ENCODE data around the gene IL1B. TPM values are rescaled to one million over a fixed set of nuclear protein-coding genes. Genes with fewer than 3 reads are reported as not detected.

IL1B gene
- total RNA-seq, result 0.76 and 1.1 TPM in 2 replicates
- 1.2 and 2.4 TPM in 2 replicates for polyA plus RNA-seq

DNA sequence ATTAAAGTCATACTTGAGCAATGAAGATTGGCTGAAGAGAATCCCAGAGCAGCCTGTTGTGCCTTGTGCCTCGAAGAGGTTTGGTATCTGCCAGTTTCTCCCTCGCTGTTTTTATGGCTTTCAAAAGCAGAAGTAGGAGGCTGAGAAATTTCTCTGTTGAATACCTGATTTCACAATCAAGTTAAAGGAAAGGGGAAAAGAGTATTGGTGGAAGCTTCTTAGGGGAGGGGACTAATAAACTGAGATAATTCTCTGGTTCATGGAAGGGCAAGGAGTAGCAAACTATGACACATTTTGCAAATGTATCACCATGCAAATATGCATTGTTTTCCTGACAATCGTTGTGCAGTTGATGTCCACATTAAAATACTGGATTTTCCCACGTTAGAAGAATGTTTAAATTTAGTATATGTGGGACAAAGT lies at the start of gene IL1B:
IL1B (minus strand) TSS at position 85 of the 423 bp plus-strand sequence. CDS start 550 bp downstream, outside the sequence.
- no peaks in the 10 kb centered on the region for H3K79me2 ChIP-seq
- H3K27me3 ChIP-seq, result no peaks in the 10 kb centered on the region
- no peaks in the 10 kb centered on the region for H3K36me3 ChIP-seq (replicated peaks; ENCODE audit: insufficient read depth, low read depth)
- no peaks in the 10 kb centered on the region for H3K9me3 ChIP-seq (ENCODE audit: low read depth)
- H4K20me1 ChIP-seq (ENCODE audit: insufficient read depth, poor library complexity, severe bottlenecking), result no peaks in the 10 kb centered on the region
- peaks cover 33% of the 10 kb centered on the region for H3K4me1 ChIP-seq (ENCODE audit: insufficient read depth)
- H3K4me3 ChIP-seq, result no peak within 1 kb of the TSS
- TF ChIP-seq EZH2phosphoT487 (IDR thresholded peaks at IDR 0.05; ENCODE audit: low read depth, severe bottlenecking, unreplicated experiment), result no peak
- TF ChIP-seq EZH2 (IDR thresholded peaks at IDR 0.05; ENCODE audit: borderline replicate concordance), result no peak
- TF ChIP-seq CTCF (IDR thresholded peaks at IDR 0.05; ENCODE audit: poor library complexity), result no peak
- H3K27ac ChIP-seq, result peak within 1 kb of the TSS; percentile 20
- no peaks in the 10 kb centered on the region for H3K9me2 ChIP-seq (replicated peaks; ENCODE audit: insufficient read depth)
- peak within 1 kb of the TSS; percentile 33 for H3K4me2 ChIP-seq
- WGBS (ENCODE audit: low lambda C conversion rate, missing lambda C conversion rate), result 57% methylated on average over 4 of the region's 4 CpGs
- peak; percentile 40 for DNase-seq (ENCODE audit: low spot score)
- no peak within 1 kb of the TSS for H2AFZ ChIP-seq

GRCh38 chr2:112886291-112886690 lies 49.7 kb upstream of the IL1B start:
- H4K20me1 ChIP-seq (ENCODE audit: insufficient read depth, poor library complexity, severe bottlenecking), result no peaks in the 10 kb centered on the region

GRCh38 chr2:112885506-112885902 lies 48.9 kb upstream of the IL1B start:
- no peak for DNase-seq (ENCODE audit: low spot score)
- no peaks in the 10 kb centered on the region for H3K27me3 ChIP-seq
- H3K4me3 ChIP-seq, result no peak overlapping the region
- 85% methylated on average over 4 of the region's 4 CpGs for WGBS (ENCODE audit: low lambda C conversion rate, missing lambda C conversion rate)
- no peaks in the 10 kb centered on the region for H3K79me2 ChIP-seq
- H3K4me1 ChIP-seq (ENCODE audit: insufficient read depth), result no peaks in the 10 kb centered on the region
- H3K27ac ChIP-seq, result no peak overlapping the region
- H3K9me3 ChIP-seq (ENCODE audit: low read depth), result no peaks in the 10 kb centered on the region
- H3K9me2 ChIP-seq (replicated peaks; ENCODE audit: insufficient read depth), result no peaks in the 10 kb centered on the region
- H2AFZ ChIP-seq, result no peak overlapping the region
- H3K36me3 ChIP-seq (replicated peaks; ENCODE audit: insufficient read depth, low read depth), result no peaks in the 10 kb centered on the region
- TF ChIP-seq EZH2 (IDR thresholded peaks at IDR 0.05; ENCODE audit: borderline replicate concordance) (no peak), EZH2phosphoT487 (IDR thresholded peaks at IDR 0.05; ENCODE audit: low read depth, severe bottlenecking, unreplicated experiment) (no peak), CTCF (IDR thresholded peaks at IDR 0.05; ENCODE audit: poor library complexity) (no peak)
- H3K4me2 ChIP-seq, result no peak overlapping the region
- H4K20me1 ChIP-seq (ENCODE audit: insufficient read depth, poor library complexity, severe bottlenecking), result no peaks in the 10 kb centered on the region

More at GRCh38 chr2:112886291-112886690, 49.7 kb upstream of the IL1B start:
- no peak overlapping the region for H3K4me3 ChIP-seq
- H3K27me3 ChIP-seq, result no peaks in the 10 kb centered on the region
- no peaks in the 10 kb centered on the region for H3K79me2 ChIP-seq
- H3K27ac ChIP-seq, result no peak overlapping the region
- no peak overlapping the region for H2AFZ ChIP-seq
- no peaks in the 10 kb centered on the region for H3K4me1 ChIP-seq (ENCODE audit: insufficient read depth)
- no peak for DNase-seq (ENCODE audit: low spot score)
- H3K9me3 ChIP-seq (ENCODE audit: low read depth), result no peaks in the 10 kb centered on the region
- no peaks in the 10 kb centered on the region for H3K36me3 ChIP-seq (replicated peaks; ENCODE audit: insufficient read depth, low read depth)
- H3K9me2 ChIP-seq (replicated peaks; ENCODE audit: insufficient read depth), result no peaks in the 10 kb centered on the region
- WGBS (ENCODE audit: low lambda C conversion rate, missing lambda C conversion rate), result 78% methylated on average over 2 of the region's 2 CpGs
- TF ChIP-seq CTCF (IDR thresholded peaks at IDR 0.05; ENCODE audit: poor library complexity) (no peak), EZH2phosphoT487 (IDR thresholded peaks at IDR 0.05; ENCODE audit: low read depth, severe bottlenecking, unreplicated experiment) (no peak), EZH2 (IDR thresholded peaks at IDR 0.05; ENCODE audit: borderline replicate concordance) (no peak)
- H3K4me2 ChIP-seq, result no peak overlapping the region
